DMS53 treated with DMSO at 0.1 percent for 48 hours (cell line): ENCODE measurements around the gene DRC7.
"Not testable (repeated sequence)": the region's sequence is repeated elsewhere in the genome, so short reads cannot be mapped to it uniquely, and the experiment has no call there.

Experiments used
- DNase-seq: peaks from one replicate; lab custom pipeline; 2025; ENCODE audit not compliant: unreplicated experiment; lab: John Stamatoyannopoulos, UW

Gene DRC7

DNA sequence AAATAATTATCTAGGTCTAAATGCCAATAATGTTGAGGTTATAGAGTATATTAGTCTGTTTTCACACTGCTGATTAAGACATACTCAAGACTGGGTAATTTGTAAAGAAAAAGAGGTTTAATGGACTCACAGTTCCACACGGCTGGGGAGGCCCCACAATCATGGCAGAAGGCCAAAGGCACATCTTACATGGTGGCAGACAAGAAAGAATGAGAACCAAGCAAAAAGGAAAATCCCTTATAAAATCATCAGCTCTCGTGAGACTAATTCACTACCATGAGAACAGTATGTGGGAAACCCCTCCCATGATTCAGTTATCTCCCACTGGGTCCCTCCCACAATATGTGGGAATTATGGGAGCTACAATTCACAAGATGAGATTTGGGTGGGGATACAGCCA, 38.1 kb downstream of the DRC7 start:
- no peak for DNase-seq

DNA sequence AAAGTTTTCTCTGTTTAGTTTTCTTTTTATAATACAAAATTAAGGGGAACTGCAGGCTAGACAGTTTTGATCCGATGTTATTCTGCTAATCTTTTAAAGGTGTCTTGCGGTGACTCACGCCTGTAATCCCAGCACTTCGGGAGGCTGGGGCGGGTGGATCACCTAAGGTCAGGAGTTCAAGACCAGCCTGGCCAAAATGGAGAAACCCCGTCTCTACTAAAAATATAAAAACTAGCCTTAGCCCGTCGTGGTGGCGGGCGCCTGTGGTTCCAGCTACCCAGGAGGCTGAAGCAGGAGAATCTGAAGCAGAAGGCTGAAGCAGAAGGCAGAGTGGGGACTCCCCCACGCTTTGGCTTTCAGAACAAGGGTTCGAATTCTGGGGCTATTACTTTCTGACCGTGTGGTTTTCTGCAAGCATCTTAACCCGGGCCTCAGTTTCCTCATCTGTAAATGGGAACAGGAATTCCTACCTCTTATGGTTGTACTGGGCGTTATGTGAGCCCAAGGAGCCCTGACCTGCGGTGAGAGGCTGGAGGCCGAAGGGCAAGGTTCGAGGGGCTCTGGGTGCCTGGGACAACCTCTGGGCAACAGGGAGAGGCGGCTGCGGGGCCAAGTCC, 39.8 kb downstream of the DRC7 start:
- DNase-seq: no peak

DNA sequence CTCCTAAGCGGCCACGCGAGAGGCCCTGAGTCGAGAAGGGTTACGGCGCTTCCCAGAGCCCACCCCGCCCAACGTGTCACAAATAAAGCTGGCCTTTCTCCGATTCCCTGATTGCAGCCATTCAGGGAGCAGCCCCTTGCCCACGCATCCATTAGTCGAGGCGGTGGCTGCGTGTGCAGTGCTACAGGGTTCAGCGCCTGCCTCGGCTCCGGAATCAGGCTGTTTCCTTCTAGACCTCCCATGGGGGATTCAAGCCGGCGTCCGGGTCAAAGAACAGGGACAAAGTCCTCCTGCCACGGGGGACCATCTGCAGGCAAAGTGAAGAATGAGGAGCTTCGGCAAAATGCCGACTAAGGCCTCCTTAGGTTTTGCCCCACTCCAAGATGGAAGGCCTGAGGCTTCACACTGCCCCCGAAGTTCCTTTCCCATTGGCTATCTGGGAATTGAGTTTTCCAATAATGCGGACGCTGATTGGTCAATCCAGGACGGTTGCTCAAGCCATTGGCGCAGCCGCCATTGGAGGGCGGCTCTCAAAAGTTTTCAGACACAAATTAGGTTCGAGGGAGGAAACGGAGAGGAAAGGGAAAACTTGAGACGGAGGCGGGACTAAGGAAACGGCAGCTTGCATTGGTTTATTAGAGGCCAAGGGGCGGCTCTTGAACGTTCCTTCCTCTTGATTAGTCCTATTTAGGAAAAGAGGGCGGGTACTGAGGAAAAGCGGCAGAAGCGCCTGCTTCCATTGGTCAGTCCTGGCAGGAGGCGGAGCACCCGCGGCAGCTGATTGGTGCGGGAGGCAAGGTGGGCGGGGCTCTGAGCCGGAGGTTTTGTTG, 40.5 kb downstream of the DRC7 start:
- DNase-seq: peak; percentile 100

DNA sequence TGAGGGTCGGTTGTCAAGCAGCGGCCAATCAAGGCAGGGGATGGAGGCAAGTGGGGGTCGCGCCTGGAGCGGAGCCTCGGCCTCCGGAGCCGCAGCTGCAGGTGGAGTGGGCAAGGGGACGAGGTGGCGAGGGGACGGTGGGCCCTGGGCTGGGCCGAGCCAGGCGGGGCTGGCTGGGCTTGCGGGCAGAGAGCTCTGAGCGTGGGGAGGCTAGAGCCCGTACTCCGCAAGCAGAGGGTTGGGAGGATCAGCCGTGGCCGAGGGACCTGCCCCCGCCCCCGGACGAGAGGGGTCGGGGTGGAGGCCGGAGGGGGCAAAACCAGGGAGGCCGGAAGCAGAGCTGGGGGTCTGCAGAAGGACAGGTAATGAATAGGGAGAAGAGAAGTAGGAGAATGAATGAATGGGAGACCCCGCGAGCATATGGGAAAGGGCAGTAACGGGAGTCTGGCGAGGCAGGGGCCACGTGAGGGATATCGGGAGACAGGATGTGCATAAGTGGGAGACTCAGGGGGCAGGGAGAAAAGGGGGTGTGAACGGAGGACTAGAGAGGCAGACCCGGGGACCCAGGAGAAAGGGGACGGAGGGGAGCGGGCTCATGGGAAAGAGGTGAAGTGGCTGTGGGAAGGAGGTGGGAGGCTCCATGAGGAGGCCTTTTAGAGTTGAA, 41.3 kb downstream of the DRC7 start, which contains the start of gene KATNB1:
TSS of gene KATNB1 (plus strand) at position 16 of the 664 bp plus-strand sequence. CDS start 1,474 bp downstream, outside the sequence.
- DNase-seq: peak; percentile 30

DNA sequence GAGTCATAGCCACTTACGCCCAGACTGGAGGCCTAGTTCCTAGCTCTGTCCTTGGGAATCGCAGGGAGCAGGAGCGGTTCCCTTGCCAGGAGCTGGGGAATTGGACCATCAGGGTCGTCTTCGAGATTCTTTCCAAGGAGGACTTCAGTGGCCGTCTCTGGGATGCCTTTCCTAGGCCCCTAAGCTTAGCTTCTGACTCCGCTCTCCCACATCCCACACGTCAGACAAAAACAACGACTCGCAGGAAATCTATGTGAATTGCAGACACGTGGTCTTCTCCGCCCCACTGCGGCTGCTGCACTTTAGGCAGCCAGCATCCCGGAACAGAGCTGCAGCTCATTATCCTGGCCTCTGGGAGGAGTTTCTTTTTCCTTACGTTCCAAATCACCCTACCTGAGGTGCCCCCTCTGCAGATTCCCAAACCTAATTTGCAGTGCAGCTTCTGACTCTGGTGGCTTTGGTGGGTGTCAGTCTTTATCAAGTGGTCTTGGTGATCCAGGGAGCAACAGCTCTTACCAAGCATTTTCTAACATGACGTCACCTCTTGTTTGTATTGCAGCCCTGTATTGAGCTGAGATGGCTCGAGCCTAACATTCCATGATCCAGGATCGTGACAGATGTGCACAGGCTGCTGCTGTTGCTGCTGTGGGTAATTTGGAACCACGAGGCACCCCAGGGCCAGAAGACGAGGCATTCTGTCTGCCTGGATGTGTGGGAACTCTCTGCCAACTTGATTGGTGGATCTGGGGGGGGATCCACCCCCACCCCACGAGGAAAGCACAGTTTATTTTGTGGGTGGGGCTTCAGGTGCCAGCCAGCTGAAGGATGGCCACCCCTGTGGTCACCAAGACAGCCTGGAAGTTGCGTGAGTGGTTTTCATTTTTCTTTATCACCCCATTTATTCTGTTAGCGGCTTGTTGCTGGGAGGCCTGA, 42.1 kb downstream of the DRC7 start:
- peak; percentile 76 for DNase-seq

DNA sequence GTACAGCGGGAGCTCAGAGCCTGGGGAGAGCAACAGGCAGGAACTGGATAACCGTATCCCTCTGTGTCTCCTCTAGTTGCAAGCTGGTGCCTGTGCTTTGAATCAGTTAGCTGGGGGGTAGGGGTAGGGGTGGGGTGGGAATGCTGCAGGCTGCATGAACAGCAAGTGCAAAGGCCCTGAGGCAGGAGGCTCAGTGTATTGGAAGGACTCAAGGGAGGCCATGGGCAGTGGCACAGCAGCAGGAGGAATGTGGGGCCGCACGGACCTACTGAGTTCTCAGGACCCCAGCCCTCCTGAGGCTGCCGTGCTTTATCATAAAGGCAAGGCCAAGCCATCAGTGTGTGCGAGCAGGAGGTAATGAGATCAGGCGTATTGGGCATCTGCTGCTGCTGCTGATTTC, 44.2 kb downstream of the DRC7 start:
- no peak for DNase-seq

DNA sequence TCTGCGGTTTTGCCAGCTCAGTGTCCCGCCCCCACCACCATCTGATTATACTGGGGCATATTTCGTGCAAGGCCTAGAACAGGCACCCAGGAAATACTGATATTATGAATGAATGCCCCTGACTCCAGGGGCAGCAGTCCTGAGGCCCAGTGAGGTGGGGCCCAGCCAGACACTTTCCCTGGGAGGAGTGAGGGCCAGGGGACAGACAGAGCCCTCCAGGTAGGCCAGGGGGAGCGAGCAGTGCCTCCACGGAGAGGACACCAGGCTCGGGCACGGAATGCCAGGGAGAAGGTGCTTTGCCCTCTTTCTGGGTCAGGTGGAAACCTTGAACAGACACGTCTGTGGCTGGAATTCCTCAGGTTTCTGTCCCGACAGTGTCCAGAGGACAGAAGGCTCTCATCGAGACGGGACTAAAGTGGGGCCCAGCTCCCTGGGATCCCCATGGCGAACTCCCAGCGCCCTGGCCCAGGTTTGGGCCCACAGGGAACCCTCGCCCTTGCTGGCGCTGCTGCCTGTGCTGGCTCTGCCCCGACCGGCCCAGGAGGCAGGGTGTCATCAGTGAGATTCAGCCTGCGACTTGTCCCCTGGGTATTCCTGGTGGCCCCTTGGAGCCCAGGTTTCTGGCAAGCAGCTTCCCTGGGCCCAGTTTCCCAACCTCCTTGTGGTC, 45.3 kb downstream of the DRC7 start:
- no peak for DNase-seq

DNA sequence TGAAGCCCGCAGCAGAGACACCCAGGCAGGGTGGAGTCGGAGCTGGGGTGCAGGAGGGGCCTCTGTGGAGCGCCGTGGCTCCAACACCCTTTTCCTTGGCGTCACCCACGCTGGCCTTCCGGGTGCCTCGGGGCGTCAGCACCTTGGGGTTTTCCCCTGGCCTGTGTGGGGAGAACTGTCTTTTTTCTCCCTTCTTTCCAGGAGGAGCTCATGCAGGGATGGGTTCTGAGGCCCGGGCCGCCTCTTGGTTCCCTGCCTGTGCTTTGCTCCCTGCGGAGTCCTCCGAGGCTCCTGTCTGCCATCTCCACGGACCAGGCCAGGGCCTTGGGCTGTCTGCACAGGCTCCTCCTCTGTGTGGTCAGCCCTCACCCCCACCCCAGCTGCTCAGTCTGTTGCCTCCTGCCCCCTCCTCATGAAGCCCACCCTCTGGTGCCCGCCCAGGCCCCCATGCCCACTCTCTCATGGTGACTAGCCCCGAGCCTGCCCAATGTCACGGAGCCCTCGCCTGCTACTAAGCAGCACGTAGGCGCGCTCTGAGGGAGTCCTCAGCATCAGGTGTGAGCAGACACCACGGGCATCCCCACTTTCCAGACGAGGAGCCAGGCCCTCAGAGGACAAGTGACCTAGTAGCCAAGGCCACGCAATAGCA, 45.9 kb downstream of the DRC7 start:
- no peak for DNase-seq

DNA sequence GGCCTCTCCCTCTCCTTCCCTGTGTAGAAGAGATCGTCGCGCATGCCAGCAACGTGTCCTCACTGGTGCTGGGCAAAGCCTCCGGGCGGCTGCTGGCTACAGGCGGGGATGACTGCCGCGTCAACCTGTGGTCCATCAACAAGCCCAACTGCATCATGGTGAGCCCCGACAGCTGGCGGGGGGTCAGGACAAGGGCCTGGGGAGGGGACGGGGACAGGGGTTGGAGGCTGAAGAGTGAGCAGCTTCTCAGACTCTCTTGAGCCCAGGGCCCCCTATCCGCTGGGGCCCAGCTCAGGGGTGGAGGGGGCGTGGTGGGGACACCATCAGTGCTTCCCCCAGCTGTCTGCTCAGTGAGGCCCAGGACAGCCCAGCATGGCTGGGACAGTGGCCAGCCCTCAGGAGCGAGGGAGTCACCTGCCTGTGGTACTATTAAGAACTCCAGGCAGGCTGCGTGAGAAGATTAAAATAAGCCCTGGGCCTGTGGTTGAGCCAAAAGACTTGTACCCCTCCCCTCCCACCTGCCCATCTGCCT, 47.1 kb downstream of the DRC7 start:
- no peak for DNase-seq

DNA sequence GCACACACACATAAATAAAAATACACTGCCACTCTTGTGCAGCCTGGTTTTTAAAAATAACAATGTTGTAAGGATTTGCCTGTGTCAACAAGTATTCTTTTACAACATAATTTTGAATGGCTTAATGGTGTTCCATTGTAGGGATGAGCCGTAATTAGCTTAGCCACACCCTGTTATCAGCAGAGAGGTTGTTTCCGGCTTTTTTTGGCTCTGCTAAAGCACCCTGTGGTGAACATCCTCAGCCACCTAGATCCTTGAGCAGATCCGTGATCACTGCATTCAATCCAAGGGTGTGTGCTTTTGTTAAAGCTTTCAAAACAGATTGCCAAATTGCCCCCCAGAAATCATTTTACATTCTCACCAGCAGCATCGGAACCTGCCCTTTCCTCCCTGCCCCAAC, 47.9 kb downstream of the DRC7 start:
- no peak for DNase-seq

DNA sequence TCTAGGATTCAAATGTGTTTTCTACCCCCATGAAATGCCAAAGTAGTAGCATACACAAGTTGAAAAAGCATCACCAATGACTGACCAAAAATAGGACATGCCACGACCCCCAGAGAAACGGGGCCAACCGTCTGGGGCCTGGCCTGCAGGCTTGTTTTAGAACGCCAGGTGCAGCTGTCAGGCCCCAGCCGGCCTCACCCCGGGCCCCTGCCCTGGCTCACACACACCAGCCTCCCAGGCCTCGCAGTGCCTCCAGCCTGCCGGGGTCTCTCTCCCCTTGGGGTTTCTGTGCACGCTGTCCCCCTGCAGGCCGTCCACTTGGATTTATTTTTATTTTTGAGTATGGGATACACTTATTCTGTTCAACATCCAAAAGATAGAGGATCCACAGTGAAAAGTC, 48.9 kb downstream of the DRC7 start:
- no peak for DNase-seq

DNA sequence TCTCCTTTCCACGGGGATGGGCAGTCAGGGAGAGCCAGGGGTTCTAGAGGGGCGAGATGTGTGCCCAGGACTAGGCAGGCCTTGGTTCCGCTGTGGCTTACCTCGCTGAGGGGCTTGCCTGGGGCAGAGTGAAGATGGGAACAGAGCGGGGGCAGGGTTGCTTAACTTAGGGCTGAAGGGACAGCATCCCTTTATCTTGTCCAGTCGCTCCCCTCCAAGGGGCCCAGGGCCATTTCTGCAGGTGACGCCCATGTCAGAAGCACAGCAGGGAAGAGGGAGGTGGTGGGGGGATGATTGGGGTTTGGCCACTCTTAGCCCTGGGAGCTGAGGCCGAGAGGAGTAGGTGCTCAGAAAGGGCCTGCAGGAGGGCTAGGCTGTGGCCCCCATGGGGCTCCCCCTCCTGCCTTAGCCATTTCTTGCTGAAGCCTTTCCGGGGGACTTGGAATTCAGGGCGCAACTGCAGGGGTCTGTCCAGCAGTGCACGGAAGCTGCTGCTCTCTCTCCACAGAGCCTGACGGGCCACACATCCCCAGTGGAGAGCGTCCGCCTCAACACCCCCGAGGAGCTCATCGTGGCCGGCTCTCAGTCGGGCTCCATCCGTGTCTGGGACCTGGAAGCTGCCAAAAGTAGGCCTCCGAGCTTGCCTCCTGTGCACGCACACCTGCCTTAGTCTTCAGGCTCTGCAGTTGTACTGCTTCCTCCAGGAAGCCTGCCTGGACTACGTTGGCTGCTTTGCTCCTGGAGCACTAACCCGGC, 49.5 kb downstream of the DRC7 start:
- DNase-seq: no peak

DNA sequence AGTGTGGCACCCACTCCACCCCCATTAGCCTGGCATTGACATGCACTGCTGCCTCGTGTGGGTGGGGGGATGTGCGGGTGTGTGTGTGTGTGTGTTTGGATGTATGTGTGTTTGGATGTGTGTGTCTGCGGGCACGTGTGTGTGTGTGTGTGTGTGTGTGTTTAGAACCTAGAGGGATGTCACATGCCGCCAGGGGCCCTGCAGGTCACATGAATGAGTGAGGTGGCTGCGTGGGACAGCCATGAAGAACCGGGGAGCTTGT, 50.0 kb downstream of the DRC7 start:
- DNase-seq: no peak

DNA sequence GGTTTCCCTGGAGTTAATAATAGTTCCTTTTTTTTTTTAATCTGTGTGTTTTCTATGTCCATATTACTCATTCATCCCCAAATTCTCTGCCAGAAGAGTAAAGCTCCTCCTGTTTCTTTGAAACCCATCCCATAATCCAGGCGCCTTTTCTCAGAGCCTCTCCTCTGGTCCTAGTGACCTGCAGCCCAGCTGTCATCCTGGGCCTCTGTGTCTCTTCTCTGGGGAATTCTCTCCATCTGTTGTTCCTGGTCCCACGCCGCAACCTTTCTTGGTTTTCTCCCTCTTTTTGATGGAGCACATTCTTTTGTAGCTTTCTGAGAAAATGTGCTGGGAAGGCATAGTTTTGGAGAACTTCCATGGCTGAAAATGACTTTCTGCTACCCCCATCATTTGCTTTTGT, 51.2 kb downstream of the DRC7 start:
- DNase-seq: no peak

DNA sequence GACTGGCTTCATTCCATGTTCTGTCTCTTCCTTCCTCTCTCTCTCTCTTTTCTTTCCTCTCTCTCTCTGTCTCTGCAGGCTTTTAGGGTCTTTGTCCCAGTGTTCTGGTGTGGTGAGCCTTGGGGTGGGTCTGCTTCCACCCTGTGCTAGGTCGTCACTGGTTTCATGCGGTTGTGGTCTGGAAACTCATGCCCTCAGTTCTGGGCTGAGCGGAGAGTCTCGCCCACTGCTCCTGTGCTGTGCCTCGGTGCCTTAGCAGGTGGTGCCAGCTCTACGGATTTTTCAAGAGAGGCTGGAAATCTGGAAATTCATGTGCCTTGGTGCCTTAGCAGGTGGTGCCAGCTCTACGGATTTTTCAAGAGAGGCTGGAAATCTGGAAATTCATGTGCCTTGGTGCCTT, 51.7 kb downstream of the DRC7 start:
- DNase-seq: not testable (repeated sequence)

DNA sequence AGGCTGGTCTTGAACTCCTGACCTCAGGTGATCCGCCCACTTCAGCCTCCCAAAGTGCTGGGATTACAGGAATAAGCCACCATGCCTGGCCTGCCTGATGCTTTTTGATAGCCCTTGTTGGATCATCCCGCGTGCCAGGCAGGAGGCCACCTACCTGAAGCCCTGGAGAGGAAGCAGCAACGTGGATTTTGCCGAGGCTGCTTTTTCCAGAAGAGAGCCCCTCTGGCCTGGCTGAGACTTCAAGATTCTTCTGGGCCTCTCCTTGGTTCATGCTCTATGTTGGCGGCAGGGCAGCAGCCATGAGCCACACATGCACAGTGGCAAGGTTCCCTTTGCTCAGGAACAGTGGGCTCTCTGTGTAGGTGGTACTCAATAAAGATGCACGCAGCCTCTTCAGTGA, 52.5 kb downstream of the DRC7 start:
- no peak for DNase-seq

DNA sequence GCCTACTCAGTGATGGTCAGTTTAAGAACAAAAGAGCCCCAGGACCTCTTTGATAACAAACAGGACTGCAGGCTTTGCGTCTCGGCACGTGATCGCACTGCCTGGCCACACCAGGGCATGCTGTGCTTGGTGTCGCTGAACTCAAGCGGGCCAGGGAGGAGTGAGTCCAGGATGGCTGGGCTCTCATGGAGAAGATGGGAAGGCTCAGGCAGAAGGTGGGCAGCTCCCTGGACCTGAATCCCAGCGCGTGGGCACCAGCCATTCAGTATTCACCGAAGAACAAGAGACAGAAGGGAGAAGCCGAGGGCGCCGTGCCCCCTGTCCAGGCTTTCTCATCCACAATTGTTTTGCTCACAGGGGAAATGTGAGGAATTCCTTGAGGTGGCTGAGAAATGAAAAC, 52.9 kb downstream of the DRC7 start:
- no peak for DNase-seq

DNA sequence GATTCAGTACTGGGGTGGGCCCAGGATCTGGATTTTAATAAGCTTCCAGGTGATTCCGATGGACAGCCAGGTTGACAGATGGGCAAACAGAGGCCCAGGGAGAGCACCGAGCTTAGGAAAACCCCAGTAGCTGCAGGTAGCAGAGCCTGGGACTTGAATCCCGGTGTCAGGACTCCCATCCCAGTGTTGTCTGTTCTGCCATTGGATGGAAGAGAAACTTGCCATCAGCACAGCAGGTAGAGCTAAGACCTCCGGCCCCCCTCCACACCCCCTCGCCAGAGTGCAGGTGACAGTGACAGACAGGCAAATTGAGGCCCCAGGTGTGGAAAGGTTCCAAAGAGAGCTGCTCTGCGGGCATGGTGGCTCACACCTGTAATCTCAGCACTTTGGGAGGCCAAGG, 53.4 kb downstream of the DRC7 start:
- no peak for DNase-seq

DNA sequence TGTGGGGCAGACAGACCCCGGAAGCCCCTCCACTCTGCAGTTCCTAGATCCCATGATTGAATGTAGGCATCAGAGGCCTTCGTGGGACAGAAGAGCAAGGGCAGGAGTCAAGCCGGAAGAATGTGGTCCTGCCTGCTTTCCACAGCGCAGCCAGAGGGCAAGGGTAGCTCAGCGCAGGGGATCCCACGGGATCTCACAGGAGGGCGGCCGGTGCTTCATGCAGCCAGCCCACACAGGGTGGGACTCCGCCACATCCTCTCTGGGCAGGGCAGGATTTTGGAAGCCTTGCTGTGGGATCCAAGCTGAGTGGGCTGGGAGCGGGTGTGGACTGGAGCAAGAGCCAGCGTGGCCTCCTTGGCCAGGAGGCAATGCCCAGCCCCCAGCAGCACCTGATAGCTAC, 54.0 kb downstream of the DRC7 start:
- no peak for DNase-seq
